ENCODE data around the gene ACYP1.
"Not testable (repeated sequence)": the region's sequence is repeated elsewhere in the genome, so short reads cannot be mapped to it uniquely, and the experiment has no call there.

Gene ACYP1

GRCh38 chr14:75068294-75069120 lies 4.7 kb upstream of the ACYP1 start:
- DNase-seq = no peak

DNA sequence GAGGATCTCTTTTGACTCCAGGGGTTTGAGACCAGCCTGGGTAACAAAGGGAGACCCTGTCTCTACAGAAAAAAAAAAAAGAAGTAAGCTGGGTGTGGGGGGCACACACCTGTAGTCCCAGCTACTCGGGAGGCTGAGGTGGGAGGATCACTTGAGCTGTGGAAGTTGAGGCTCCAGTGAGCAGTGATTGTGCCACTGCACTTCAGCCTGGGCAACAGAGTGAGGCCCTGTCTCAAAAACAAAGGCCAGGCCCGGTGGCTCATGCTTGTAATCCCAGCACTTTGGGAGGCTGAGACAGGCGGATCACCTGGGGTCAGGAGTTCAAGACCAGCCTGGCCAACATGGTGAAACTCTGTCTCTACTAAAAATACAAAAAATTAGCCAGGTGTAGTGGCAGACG lies 3.9 kb upstream of the ACYP1 start:
- not testable (repeated sequence) for DNase-seq

- no peak for DNase-seq
Observed at GRCh38 chr14:75067212-75067611, 3.4 kb upstream of the ACYP1 start.

DNA sequence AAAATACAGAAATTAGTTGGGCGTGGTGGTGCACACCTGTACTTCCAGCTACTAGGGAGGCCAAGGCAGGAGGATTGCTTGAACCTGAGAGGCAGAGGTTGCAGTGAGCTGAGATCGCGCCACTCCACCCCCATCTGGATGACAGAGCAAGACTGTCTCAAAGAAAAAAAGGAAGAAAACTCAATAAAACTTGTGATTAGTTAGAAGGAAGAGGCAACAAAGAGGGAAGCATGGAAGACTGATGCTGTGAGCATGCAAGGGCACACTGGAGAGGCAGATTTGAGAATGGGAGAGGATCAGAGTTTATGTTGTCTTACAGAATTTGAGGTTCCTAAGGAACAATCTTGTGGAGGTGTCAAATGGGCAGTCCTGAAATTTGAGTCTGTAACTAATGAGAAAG lies 2.9 kb upstream of the ACYP1 start:
- DNase-seq = no peak

DNA sequence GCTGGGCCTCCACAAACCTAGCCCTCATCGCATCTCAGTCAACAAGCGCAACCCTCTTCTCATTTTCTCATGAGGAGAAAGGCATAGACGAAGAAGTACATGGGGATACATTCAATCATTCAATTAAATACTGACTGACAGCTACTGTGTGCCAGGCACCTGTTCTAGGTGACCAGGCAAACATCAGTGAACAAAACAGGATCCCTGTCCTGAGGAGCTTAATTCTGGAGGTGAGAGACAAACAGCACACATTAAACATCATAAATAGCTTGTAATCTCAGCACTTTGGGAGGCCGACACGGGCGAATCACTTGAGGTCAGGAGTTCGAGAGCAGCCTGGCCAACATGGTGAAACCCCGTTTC lies 362 bp upstream of the ACYP1 start:
- DNase-seq = no peak

GRCh38 chr14:75063013-75063412 lies 811 bp downstream of the ACYP1 start:
- DNase-seq = no peak

DNA sequence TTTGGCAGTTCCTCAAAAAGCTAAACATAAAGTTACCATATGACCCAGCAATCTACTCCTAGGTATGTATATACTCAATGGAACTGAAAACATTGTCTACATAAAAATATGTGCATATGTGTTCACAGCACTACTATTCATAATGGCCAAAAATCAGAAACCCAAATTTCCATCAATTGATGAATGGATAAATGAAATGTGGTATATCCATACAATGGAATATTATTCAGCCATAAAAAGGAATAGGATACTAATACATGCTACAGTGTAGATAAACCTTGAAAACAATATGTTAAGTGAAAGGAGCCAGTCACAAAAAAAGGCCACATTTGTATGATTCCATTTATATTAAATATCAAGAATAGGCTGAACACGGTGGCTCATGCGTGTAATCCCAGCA lies 3.4 kb downstream of the ACYP1 start:
- DNase-seq = no peak

- no peak for DNase-seq
Observed at GRCh38 chr14:75059642-75060041, 4.2 kb downstream of the ACYP1 start.

- no peak for DNase-seq
Observed at GRCh38 chr14:75054421-75054820, 9.4 kb downstream of the ACYP1 start.

GRCh38 chr14:75053396-75054291 lies 10.2 kb downstream of the ACYP1 start:
- DNase-seq = no peak

- DNase-seq = no peak
Observed at GRCh38 chr14:75051556-75051899, 12.3 kb downstream of the ACYP1 start.

- peak; percentile 67 to 73 for DNase-seq
Observed at GRCh38 chr14:75050852-75051555, 12.8 kb downstream of the ACYP1 start, which contains the start of gene MLH3. TSS of gene MLH3 (minus strand) at chr14:75051467. CDS start at chr14:75049655, 1,812 bp downstream.

DNA sequence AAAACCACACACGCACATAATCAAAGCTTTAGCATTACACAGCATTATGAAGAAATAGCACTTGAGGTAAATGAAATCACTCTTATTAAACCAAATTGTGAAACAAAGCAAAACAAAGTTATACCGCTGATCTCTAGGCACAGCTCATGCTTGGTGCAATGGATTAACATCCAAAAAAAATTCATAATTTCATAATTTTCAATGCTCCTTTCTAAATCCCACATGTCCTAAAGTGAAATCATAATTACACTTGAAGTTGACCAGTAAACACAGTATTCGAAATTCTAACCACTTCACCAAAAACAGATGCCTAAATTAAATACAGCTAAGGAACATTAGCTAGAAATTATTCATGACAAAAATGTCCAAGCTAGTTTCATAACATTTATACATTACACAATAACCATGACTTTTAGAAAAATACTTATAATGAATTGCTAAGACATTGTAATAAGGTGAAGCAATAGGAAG lies 14.1 kb downstream of the ACYP1 start:
- no peak for DNase-seq

DNA sequence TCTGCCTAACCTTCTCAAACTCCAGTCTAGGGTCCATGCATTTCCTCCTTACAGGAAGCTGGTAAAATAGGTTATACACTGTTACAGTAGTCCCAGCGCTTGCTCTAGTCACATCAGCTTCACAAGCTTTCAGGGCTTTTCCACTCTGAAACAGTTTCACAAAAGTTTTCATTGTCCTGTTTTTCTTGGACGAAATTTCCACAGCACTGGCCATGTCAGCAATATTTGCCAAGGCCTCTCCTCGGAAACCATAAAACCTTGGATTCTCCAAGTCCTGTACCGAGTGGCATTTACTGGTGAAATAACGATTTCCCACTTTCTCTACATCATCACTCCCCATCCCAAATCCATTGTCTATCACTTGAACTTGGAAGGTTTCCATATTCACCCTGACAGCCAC lies 14.7 kb downstream of the ACYP1 start:
- DNase-seq = no peak

GRCh38 chr14:75048101-75048500 lies 15.7 kb downstream of the ACYP1 start:
- no peak for DNase-seq

GRCh38 chr14:75047506-75047905 lies 16.3 kb downstream of the ACYP1 start:
- DNase-seq = no peak

DNA sequence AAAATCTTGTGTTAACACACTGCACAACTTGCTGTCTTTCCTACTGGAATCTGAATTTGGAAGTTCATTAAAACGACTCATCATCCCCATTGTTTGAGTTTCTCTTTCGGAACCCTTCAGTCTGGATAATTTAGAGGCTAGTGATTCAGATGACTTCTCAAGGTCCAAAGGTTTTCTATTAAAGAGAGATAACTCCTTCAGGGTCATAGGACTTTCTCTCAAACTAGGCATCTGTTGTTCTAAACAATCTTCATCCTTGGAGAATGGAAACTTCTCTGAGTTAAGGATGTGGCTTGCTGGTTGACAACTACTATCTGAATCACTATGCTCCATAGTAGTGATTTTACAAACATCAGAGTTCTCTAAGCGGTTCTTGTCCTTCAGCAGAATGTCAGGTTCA lies 16.9 kb downstream of the ACYP1 start:
- no peak for DNase-seq

DNA sequence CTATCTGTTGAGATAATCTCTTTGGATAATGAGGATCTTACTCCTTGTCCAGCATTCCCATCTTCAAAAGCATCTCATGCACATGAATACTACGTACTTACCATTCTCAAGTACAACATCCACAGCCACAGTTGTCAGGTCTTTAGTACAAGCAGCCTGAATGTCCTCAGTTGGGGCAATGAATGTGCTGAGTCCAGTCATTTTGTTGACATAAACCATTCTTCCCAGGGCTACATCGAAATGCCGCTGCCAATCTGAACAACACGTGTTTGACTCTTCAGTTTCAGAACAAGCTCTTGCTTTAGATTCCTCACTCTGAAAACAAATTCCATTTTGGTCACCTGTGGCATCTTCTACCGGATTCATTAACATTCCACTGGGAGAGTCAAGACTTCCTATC lies 17.5 kb downstream of the ACYP1 start:
- no peak for DNase-seq

- DNase-seq = no peak
Observed at GRCh38 chr14:75044752-75045151, 19.1 kb downstream of the ACYP1 start.

DNA sequence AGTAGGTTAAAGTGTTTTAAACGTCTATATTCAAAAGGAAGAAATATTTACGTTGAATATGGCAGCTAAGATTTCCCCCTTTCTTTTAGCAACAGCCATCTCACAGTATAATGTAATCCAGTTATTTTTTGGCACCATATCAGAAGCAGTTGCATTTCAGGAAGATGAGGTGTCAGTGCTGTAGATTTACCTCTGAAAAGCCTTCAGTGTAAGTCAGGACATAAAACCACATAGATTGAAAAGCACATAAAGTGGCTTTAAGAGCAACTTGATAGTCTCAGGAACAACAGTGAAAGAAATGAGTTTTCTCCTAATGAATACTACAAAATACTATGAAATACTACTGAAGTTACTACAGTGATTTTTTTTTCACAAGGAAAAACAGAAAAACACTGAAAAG lies 19.5 kb downstream of the ACYP1 start:
- DNase-seq = no peak

GRCh38 chr14:75042035-75042434 lies 21.8 kb downstream of the ACYP1 start:
- no peak for DNase-seq

DNA sequence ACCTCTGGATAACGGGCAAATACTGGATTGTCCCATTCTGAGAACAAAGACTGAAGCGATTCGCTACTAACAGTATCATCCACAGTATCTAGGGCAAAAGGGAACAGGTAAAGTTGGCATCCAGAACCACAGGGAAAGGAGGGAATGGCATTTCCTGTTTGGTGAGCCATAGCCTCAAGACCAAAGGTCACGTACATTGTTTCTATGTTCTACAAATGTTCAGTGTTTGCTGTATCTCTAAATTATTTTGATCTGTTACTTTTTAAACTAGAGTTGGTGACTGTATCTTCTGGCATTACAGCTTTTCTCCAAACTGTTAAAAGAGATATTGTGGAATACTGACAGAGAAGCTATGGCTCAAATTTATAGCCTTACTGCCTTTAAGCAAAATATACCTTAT lies 22.2 kb downstream of the ACYP1 start:
- DNase-seq = no peak

- no peak for DNase-seq
Observed at GRCh38 chr14:75040959-75041358, 22.9 kb downstream of the ACYP1 start.

All from activated CD4-positive, alpha-beta T cell treated with anti-CD3 and anti-CD28 coated beads, Interleukin-2, amount 50 U/mL, for 4 hours (primary cell).